GM13977 (cell line): ENCODE results near the gene MEIOSIN.

Experiments
- DNase-seq: peaks from one replicate; pipeline ENCODE4 v3.0.0; 2012; ENCODE audit warnings: low spot score
- CTCF ChIP-seq: IDR thresholded peaks from 2 replicates; pipeline ENCODE4 v1.5.1; 2012; ENCODE audit warnings: mild to moderate bottlenecking, control low read depth; ENCODE audit not compliant: insufficient read depth; ENCODE audit errors: extremely low read depth, missing control alignments
- in situ Hi-C: fragments of 300-500 bp; cut with MboI; formaldehyde crosslinking; loops from one replicate; pipeline ENCODE4 v1.12.0; 2022; ENCODE audit warnings: low sequenced_read_pairs, low pct_unique_long_range_greater_than_20kb, mixed read lengths, inconsistent platforms; ENCODE audit not compliant: unreplicated experiment

MEIOSIN gene

DNA sequence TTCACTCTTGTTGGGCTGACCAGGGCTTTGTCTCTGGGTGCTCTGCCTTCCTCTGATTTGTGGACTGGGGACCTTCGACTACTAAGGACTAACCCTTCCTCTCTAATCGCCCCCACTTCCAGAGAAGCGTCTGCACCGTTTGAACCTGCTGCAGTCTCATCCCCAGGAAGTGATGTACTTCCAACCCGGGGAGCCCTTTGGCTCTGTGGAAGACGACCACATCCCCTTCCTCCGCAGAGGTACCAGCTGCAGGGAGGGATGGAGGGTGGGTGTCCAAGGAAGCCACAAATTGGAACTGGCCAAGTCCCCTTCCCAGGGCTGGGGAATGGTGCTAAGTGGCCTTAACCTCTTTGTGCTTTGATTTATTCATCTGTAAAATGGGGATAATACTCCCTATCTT is 31.6 kb upstream of the MEIOSIN start:
- no peak for DNase-seq
- TF ChIP-seq CTCF, result no peak
- in situ Hi-C loops, result no loop called here

GRCh38 chr19:45705115-45705514 is 28.1 kb upstream of the MEIOSIN start:
- in situ Hi-C loops, result no loop called here
- no peak for DNase-seq
- TF ChIP-seq CTCF, result no peak

GRCh38 chr19:45705710-45706415 is 27.4 kb upstream of the MEIOSIN start:
- TF ChIP-seq CTCF, result no peak
- in situ Hi-C loops, result no loop called here
- DNase-seq, result no peak

DNA sequence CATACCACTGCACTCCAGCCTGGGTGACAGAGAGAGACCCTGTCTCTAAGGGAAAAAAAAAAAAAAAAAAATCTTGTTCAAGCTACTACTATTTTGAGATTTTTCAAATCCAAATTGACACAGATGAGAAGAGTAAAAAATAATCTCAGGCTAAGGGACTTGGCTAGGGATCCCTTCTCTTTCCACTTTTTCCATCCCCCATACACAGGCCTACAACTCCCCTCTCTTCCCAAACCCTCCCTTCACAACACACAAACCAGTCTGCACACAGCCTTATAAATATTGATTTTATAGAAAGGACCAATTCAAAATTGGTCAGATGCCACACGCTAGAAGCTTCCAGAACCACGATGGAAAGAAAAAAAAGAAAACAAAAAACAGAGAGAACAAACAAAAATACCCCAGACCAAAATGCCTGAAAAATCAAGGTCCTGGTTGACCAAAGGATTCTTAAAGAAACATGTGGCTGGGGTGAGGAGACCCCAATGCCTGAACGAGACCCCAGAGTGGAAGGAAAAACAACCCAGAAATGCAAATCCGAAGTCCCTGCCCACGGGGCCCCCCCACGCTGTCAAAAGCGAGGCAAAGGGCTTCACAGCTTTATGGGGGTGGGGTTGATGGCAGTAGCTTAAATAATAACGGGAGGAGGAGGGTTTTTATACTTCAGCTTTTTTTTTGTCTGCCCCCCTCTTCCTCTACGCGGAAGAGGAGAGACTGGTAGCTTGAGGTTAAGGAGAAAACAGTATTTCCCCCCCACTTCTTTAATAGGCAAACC is 22.7 kb upstream of the MEIOSIN start:
- no peak for DNase-seq
- no peak for TF ChIP-seq CTCF
- in situ Hi-C loops, result no loop called here

DNA sequence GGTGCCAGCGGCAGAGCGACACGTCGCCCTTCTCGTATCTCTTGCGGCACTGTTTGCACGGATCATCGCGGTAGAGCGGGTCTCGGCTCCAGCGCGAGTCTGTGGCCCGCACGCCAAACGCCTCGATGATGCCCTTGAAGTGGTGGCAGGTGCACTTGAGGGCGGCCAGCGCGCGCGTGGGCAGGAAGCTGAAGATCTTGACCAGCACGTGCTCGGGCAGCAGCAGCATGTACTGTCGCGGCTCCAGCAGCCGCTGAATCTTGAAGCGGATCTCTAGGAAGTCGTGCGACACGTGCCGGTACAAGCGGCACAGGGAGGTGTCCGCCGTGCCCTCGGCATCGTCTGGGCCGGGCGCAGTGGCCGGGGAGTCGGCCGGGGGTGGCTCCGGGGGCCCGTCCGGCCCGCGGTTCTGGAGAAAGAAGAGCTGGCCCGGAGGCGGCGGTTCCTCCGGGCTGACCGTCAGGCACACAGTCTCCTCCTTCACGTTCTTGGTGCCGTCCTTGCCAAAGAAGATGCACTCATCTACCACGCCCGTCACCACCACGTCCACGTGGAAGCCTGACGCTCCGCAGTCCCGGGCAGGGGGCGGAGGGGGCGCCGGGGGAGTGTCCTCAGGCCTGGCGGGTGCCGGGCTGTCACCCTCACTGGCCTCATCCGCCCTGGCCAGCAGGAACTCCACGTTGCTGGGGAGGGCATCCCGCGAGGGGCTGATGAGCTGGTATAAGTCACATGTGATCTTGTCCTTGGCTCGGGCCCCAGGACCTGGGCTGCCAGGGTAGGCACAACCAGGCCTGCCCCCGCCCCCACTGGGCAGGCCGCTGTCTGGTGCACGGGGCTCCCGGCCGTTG is 21.2 kb upstream of the MEIOSIN start:
- in situ Hi-C loops, result no loop called here
- no peak for TF ChIP-seq CTCF
- no peak for DNase-seq

DNA sequence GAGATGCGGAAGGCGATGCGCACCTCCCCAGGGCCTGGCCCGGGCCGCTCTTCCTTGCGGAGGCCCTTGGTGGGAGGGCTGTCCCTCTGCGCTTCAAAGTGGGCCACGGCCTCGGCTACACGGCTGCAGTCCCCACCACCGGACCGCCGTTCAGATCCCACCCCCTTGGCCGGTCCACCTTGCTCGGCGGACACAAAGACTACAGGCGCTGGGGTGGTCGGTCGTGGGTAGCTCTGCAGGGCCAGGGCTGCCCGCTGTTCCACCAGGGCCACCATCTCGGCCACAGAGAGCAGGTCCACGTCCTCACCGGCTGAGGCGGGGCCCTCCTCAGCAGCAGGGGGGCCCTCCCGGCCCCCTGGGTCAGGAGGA is 20.6 kb upstream of the MEIOSIN start:
- in situ Hi-C loops, result no loop called here
- DNase-seq, result no peak
- TF ChIP-seq CTCF, result no peak
